Skeletal muscle satellite cell (primary cell): Measurements from ENCODE around the gene CASP10.
A peak's percentile ranks its signal among the peaks of the same experiment; 100 is the strongest.
"Not testable (repeated sequence)": the region's sequence is repeated elsewhere in the genome, so short reads cannot be mapped to it uniquely, and the experiment has no call there.

ENCODE experiments used
- H3K27me3 ChIP-seq: 2 replicates; pipeline ENCODE4 v1.7.0; 2013; ENCODE audit warnings: low read length; ENCODE audit not compliant: control insufficient read depth, insufficient read depth
- H3K36me3 ChIP-seq: 2 replicates; pipeline ENCODE4 v1.7.0; 2013; ENCODE audit warnings: mild to moderate bottlenecking, control low read depth, low read length; ENCODE audit not compliant: insufficient read depth
- H3K4me1 ChIP-seq: 2 replicates; pipeline ENCODE4 v1.7.0; 2013; ENCODE audit warnings: low read length; ENCODE audit not compliant: control insufficient read depth, insufficient read depth
- H3K4me2 ChIP-seq: 2 replicates; pipeline ENCODE4 v1.7.0; 2013; ENCODE audit warnings: mild to moderate bottlenecking, low read length
- H3K4me3 ChIP-seq: 2 replicates; pipeline ENCODE4 v1.7.0; 2013; ENCODE audit warnings: low read length
- H3K9ac ChIP-seq: 2 replicates; pipeline ENCODE4 v1.7.0; 2013; ENCODE audit warnings: mild to moderate bottlenecking, low read depth, low read length, moderate library complexity
- H3K9me3 ChIP-seq: replicated peaks from 2 replicates; pipeline ENCODE4 v1.7.0; 2013; ENCODE audit warnings: mild to moderate bottlenecking, control low read depth, low read length

CASP10 gene

GRCh38 chr2:201158111-201158929 lies 24.6 kb upstream of the CASP10 start:
- no peak overlapping the region for H3K4me3 ChIP-seq
- no peak overlapping the region for H3K4me2 ChIP-seq
- H3K27me3 ChIP-seq: no peaks in the 10 kb centered on the region
- no peaks in the 10 kb centered on the region for H3K9me3 ChIP-seq
- H3K36me3 ChIP-seq: peaks cover 72% of the 10 kb centered on the region
- peaks cover 8% of the 10 kb centered on the region for H3K4me1 ChIP-seq
- peak overlapping the region; percentile 59 for H3K9ac ChIP-seq

GRCh38 chr2:201164166-201164565 lies 18.8 kb upstream of the CASP10 start:
- Histone ChIP-seq H3K4me1 (no peaks in the 10 kb centered on the region), H3K27me3 (no peaks in the 10 kb centered on the region), H3K36me3 (peaks cover 64% of the 10 kb centered on the region), H3K4me3 (no peak overlapping the region), H3K9me3 (no peaks in the 10 kb centered on the region), H3K9ac (no peak overlapping the region), H3K4me2 (no peak overlapping the region)

GRCh38 chr2:201167546-201167945 lies 15.4 kb upstream of the CASP10 start:
- no peak overlapping the region for H3K4me2 ChIP-seq
- no peaks in the 10 kb centered on the region for H3K4me1 ChIP-seq
- H3K9me3 ChIP-seq: no peaks in the 10 kb centered on the region
- H3K4me3 ChIP-seq: no peak overlapping the region
- H3K9ac ChIP-seq: no peak overlapping the region
- H3K36me3 ChIP-seq: peaks cover 40% of the 10 kb centered on the region
- H3K27me3 ChIP-seq: no peaks in the 10 kb centered on the region

- not testable (repeated sequence) for H3K4me2 ChIP-seq, H3K9me3 ChIP-seq
- H3K36me3 ChIP-seq: peaks cover 30% of the 10 kb centered on the region
These were observed 14.4 kb upstream of the CASP10 start for GRCh38 chr2:201168496-201168895.

GRCh38 chr2:201171259-201171814 lies 11.6 kb upstream of the CASP10 start:
- Histone ChIP-seq H3K4me1 (no peaks in the 10 kb centered on the region), H3K36me3 (peaks cover 15% of the 10 kb centered on the region), H3K4me2 (no peak overlapping the region), H3K27me3 (no peaks in the 10 kb centered on the region), H3K4me3 (no peak overlapping the region), H3K9ac (no peak overlapping the region), H3K9me3 (no peaks in the 10 kb centered on the region)

More at GRCh38 chr2:201168496-201168895, 14.4 kb upstream of the CASP10 start:
- H3K4me3 ChIP-seq, H3K9ac ChIP-seq, H3K4me1 ChIP-seq, H3K27me3 ChIP-seq: not testable (repeated sequence)

- H3K9me3 ChIP-seq: no peaks in the 10 kb centered on the region
- H3K4me1 ChIP-seq: no peaks in the 10 kb centered on the region
- H3K9ac ChIP-seq: no peak overlapping the region
- H3K27me3 ChIP-seq: no peaks in the 10 kb centered on the region
- H3K36me3 ChIP-seq: peaks cover 7% of the 10 kb centered on the region
- no peak overlapping the region for H3K4me2 ChIP-seq
- no peak overlapping the region for H3K4me3 ChIP-seq
These were observed 10.7 kb upstream of the CASP10 start for GRCh38 chr2:201172279-201172678.

GRCh38 chr2:201174687-201175086 lies 8.3 kb upstream of the CASP10 start:
- no peaks in the 10 kb centered on the region for H3K9me3 ChIP-seq
- H3K9ac ChIP-seq: no peak overlapping the region
- H3K27me3 ChIP-seq: no peaks in the 10 kb centered on the region
- H3K4me2 ChIP-seq: no peak overlapping the region
- no peak overlapping the region for H3K4me3 ChIP-seq
- H3K36me3 ChIP-seq: no peaks in the 10 kb centered on the region
- H3K4me1 ChIP-seq: no peaks in the 10 kb centered on the region

- H3K27me3 ChIP-seq: no peaks in the 10 kb centered on the region
- H3K9ac ChIP-seq: no peak overlapping the region
- H3K4me1 ChIP-seq: no peaks in the 10 kb centered on the region
- H3K4me2 ChIP-seq: no peak overlapping the region
- H3K36me3 ChIP-seq: no peaks in the 10 kb centered on the region
- no peaks in the 10 kb centered on the region for H3K9me3 ChIP-seq
- no peak overlapping the region for H3K4me3 ChIP-seq
These were observed 6.9 kb upstream of the CASP10 start for GRCh38 chr2:201176081-201176481.

- Histone ChIP-seq H3K9ac (no peak overlapping the region), H3K36me3 (no peaks in the 10 kb centered on the region), H3K9me3 (no peaks in the 10 kb centered on the region), H3K4me1 (no peaks in the 10 kb centered on the region), H3K4me2 (no peak overlapping the region), H3K27me3 (peaks cover 3% of the 10 kb centered on the region), H3K4me3 (no peak overlapping the region)
These were observed 2.9 kb upstream of the CASP10 start for GRCh38 chr2:201180010-201180409.

- Histone ChIP-seq H3K4me1 (no peaks in the 10 kb centered on the region), H3K4me2 (no peak overlapping the region), H3K36me3 (no peaks in the 10 kb centered on the region), H3K4me3 (no peak overlapping the region), H3K27me3 (peaks cover 13% of the 10 kb centered on the region), H3K9ac (no peak overlapping the region), H3K9me3 (no peaks in the 10 kb centered on the region)
These were observed 405 bp downstream of the CASP10 start for GRCh38 chr2:201183365-201183727.

- not testable (repeated sequence) for H3K9ac ChIP-seq, H3K4me3 ChIP-seq, H3K4me1 ChIP-seq, H3K9me3 ChIP-seq, H3K36me3 ChIP-seq, H3K4me2 ChIP-seq
- H3K27me3 ChIP-seq: peaks cover 13% of the 10 kb centered on the region
These were observed 894 bp downstream of the CASP10 start for GRCh38 chr2:201183835-201184234.

GRCh38 chr2:201184248-201184647 lies 1.3 kb downstream of the CASP10 start:
- not testable (repeated sequence) for H3K4me1 ChIP-seq, H3K9me3 ChIP-seq, H3K4me2 ChIP-seq, H3K4me3 ChIP-seq, H3K36me3 ChIP-seq, H3K9ac ChIP-seq
- peaks cover 13% of the 10 kb centered on the region for H3K27me3 ChIP-seq
